ENCODE results near the gene CEACAM18.

- TF ChIP-seq POLR2A (IDR thresholded peaks at IDR 0.05) (no peak), CTCF (IDR thresholded peaks at IDR 0.05) (no peak)
Observed at GRCh38 chr19:51503286-51503817, 25.0 kb downstream of the CEACAM18 start.

Data from Peyer's patch (tissue), 4 donors.